GF-D8 (cell line): ENCODE measurements around the gene OPN1MW3.
"Not testable (repeated sequence)": the region's sequence is repeated elsewhere in the genome, so short reads cannot be mapped to it uniquely, and the experiment has no call there.

Experiments
- DNase-seq: peaks from one replicate; lab custom pipeline; 2025; lab: John Stamatoyannopoulos, UW

Gene OPN1MW3

DNA sequence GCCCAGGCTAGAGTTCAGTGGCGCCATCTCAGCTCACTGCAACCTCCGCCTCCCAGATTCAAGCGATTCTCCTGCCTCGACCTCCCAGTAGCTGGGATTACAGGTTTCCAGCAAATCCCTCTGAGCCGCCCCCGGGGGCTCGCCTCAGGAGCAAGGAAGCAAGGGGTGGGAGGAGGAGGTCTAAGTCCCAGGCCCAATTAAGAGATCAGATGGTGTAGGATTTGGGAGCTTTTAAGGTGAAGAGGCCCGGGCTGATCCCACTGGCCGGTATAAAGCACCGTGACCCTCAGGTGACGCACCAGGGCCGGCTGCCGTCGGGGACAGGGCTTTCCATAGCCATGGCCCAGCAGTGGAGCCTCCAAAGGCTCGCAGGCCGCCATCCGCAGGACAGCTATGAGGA, at the start of gene OPN1MW3:
Gene OPN1MW3, plus strand, starts transcription at position 301 of the 400 bp plus-strand sequence. Its CDS starts 38 bp downstream, at position 339.
- not testable (repeated sequence) for DNase-seq

DNA sequence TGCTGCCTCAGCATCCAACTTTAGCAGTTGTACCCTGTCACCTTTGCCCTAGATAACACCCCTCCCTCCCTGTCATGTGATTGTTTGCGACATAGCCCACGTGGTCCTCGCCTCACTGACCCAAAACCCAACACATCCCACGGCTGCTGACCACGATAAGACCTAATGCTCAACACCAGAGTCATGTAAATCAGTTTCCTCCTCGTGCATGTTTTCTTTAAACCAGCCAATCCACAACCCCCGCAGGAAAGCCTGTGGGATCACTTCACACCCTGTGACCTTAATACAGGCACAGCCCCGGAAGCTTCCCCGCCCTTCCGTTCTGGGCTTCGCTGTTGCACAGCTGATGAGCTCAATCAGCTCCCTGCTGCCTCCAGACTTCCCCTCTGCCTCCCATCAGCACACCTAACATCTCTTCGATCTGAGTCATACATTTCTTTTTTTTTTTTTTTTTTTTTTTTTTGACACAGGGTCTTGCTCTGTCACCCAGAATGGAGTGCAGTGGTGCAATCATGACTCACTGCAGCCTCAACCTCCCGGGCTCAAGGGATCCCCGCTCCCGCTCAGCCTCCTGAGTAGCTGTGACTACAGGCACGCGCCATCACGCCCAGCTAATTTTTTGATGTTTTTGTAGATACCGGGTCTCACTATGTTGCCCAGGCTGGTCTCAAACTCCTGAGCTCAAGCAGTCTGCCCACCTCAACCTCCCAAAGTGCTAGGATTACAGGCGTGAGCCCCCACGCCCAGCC, 47.5 kb upstream of the OPN1MW3 start:
- DNase-seq = not testable (repeated sequence)

DNA sequence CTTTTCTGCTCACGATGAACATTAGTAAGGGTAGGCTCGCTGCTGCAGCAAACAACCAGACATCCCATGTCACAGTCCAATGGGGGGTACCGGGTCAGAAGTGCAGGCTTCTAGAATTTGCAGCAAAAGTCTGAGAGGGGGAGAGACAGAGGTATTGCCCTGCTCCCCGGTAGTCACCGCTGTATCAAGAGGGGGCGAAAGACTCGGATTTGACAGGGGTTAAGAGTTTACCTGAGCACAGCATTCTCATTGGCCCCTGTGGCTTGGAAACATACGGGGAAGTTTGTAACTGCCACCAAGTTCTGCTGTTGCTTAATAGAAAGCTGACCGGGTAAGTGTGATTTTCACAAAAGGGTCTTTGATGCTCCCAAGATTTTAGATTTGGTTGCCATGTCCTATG, 46.3 kb upstream of the OPN1MW3 start:
- not testable (repeated sequence) for DNase-seq

GRCh38 chrX:154211499-154211898, 45.9 kb upstream of the OPN1MW3 start:
- not testable (repeated sequence) for DNase-seq

GRCh38 chrX:154219456-154219855, 37.9 kb upstream of the OPN1MW3 start, which contains the start of gene OPN1MW2:
OPN1MW2 (plus strand) TSS chrX:154219756; CDS start chrX:154219816, 60 bp downstream.
- DNase-seq = not testable (repeated sequence)

GRCh38 chrX:154225292-154225691, 32.1 kb upstream of the OPN1MW3 start:
- DNase-seq = not testable (repeated sequence)

DNA sequence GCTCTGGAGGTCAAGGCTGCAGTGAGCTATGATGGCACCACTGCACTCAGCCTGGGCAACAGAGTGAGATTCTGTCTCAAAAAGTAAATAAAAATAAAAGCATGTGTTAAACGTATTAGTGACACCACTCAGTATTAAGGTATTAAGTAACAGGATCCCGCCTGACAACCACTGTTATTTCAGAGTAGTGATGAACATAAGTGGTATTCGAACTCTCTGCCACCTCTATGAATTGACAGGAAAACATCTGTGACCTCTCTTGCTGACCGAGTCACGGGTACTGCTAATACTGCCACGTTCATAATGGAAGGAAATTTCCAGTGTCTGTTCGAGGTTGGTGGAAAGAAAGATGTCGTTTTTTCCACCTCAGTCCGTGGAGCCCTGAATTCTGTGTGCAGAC, 30.7 kb upstream of the OPN1MW3 start:
- not testable (repeated sequence) for DNase-seq

- DNase-seq = not testable (repeated sequence)
These were observed 25.9 kb upstream of the OPN1MW3 start for GRCh38 chrX:154231443-154231842.

DNA sequence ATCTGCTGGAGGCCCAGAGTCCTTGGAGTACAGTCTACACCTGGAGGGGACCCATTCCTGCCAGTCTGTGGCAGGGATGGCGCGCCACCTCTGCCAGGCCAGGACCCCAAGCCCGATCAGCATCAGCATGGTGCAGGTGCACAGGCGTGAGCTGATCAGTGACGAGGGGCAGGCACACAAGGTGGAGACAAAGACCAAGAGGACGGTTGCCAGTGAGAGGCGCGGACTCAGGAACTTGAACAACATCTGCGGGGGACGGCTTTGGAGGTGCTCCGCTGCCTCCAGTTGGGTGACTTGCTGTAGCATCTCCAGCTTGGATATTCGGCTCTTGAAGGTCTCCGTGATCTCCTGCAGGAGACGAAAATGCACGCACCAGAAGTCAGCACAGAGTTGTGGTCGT, 23.8 kb upstream of the OPN1MW3 start:
- DNase-seq = not testable (repeated sequence)

GRCh38 chrX:154238939-154239559, 18.3 kb upstream of the OPN1MW3 start:
- DNase-seq = not testable (repeated sequence)

DNA sequence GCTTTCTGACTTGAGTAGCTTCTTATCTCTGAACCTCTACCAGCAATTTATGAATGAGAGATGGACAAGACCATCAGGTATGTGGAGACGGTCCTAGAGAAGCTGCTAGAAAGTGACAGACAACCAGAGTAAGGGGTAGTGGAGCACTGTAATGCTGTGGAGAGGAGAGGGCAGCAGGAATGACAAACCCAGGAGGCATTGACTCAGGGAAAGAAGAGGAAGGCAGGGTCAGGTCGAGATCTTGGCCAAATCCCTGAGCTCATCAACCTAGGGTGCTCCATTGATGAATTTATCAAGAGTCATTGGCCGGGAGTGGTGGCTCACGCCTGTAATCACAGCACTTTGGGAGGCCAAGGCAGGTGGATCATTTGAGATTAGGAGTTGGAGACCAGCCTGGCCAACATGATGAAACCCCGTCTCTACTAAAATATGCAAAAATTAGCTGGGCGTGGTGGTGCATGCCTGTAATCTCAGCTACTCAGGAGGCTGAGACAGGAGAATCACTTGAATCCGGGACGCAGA, 17.3 kb upstream of the OPN1MW3 start:
- not testable (repeated sequence) for DNase-seq

- DNase-seq = not testable (repeated sequence)
These were observed 9.9 kb upstream of the OPN1MW3 start for GRCh38 chrX:154247377-154248045.

GRCh38 chrX:154248076-154248475, 9.3 kb upstream of the OPN1MW3 start:
- not testable (repeated sequence) for DNase-seq

DNA sequence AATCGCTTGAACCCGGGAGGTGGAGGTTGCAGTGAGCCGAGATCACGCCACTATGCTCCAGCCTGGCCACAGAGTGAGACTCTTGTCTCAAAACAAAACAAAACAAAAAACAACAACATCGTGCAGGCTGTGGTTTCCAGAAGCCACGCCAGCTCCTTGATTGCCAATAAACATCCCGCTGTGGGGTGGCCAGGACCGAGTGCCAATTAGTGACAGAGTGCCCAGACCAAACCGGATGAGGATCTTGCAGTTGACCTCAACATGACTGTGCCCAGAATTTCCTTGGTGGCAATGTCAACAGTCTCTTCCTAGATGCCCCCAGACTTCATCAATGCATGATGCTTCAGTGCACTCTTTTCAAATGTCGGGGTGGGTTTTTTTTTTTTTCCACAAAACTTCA, 1.3 kb downstream of the OPN1MW3 start:
- not testable (repeated sequence) for DNase-seq

GRCh38 chrX:154263072-154263471, 5.7 kb downstream of the OPN1MW3 start:
- not testable (repeated sequence) for DNase-seq

DNA sequence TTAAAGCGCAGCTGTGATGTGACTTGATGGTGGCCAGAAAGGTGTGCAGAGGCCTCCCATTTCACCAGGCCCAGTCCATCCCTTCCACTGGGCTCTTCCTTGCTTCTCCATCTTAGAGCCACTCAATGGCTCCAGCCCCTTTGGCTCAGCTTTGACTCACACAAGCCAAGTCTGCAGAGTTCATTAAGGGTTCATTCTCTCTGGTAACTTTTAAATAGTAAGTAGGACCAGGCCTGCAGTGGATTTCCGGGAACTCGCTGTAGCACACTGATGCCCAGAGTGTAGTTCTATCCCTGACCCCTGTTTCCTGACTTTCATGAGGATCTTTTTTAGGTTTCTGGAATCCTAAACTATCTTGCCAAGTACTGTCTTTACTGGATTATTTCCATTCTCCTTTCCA, 11.9 kb downstream of the OPN1MW3 start:
- DNase-seq = not testable (repeated sequence)

GRCh38 chrX:154284489-154285338, 27.3 kb downstream of the OPN1MW3 start:
- DNase-seq = not testable (repeated sequence)

DNA sequence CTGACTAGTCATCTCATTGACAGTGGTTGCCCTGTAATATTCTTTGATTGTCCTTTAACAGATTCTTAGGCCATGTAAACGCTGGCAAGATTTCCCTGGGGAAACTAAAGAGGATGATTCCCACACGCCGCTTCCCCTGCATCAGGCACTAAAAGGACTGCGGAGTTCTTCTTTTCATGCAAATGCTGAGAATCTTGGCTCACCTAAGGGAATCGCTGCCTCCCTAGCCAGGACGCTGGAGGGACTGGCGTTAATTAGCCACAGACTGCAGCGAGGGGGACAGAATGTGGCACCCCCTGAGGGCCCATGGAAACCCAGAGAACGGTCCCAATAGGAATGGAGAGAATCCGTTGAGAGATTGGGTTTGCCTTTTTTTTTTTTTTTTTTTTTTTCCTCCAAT, 29.0 kb downstream of the OPN1MW3 start:
- not testable (repeated sequence) for DNase-seq

- no peak for DNase-seq
These were observed 37.6 kb downstream of the OPN1MW3 start, which contains the start of gene TEX28 for GRCh38 chrX:154294791-154295574. TEX28 (minus strand) TSS chrX:154295124; CDS start chrX:154292117, 3,007 bp downstream.

GRCh38 chrX:154295664-154296310, 38.4 kb downstream of the OPN1MW3 start, which contains the start of gene TKTL1:
TKTL1 (plus strand) TSS chrX:154295795; CDS start chrX:154295860, 65 bp downstream.
- no peak for DNase-seq
